ENCODE results near the gene RPL35. TPM values are rescaled to one million over a fixed set of nuclear protein-coding genes. Genes with fewer than 3 reads are reported as not detected.

The RPL35 gene
- total RNA-seq, 1 donor from 2014 or later, result 706 TPM

DNA sequence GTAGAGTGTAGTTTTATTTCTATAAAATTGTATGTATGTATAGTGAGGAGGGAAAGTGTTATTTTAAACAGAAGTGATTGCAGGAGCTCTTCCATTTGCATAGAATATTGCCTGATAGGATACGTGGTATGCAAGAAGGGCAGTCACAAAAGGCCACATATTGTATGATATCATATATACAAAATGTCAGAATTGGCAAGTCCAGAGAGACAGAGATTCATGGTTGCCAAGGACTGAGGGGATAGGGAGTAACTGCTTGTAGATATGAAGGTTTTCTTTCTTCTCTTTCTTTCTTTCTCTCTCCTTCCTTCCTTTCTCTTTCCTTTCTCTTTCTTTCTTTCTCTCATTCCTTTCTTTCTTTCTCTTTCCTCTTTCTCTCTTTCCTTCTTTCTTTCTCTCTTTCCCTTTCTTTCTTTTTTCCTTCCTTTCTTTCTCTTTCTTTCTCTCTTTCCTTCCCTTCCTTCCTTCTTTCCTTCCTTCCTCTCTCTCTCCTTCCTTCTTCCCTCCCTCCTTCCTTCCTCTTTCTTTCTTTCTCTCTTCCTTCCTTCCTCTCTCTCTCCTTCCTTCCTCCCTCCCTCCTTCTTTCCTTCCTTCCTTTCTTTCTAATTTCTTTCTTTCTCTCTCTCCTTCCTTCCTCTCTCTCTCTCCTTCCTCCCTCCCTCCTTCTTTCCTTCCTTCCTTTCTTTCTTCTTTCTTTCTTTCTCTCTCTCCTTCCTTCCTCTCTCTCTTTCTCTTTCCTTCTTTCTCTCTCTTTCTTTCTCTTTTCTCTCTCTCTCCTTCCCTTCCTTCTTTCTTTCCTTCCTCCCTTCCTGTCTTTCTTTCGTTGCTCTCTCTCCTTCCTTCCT is 33.0 kb downstream of the RPL35 start:
- Mint-ChIP-seq H3K4me3 (ENCODE audit: unreplicated experiment) (no peak overlapping the region), H3K9me3 (ENCODE audit: low read depth) (peaks cover 6% of the 10 kb centered on the region), H3K27ac (ENCODE audit: unreplicated experiment) (no peak overlapping the region), H3K36me3 (ENCODE audit: low read depth) (peaks cover 2% of the 10 kb centered on the region), H3K4me1 (ENCODE audit: low read depth) (peaks cover 18% of the 10 kb centered on the region), H3K27me3 (ENCODE audit: low read depth) (no peaks in the 10 kb centered on the region)
- TF ChIP-seq, protein P1, sequence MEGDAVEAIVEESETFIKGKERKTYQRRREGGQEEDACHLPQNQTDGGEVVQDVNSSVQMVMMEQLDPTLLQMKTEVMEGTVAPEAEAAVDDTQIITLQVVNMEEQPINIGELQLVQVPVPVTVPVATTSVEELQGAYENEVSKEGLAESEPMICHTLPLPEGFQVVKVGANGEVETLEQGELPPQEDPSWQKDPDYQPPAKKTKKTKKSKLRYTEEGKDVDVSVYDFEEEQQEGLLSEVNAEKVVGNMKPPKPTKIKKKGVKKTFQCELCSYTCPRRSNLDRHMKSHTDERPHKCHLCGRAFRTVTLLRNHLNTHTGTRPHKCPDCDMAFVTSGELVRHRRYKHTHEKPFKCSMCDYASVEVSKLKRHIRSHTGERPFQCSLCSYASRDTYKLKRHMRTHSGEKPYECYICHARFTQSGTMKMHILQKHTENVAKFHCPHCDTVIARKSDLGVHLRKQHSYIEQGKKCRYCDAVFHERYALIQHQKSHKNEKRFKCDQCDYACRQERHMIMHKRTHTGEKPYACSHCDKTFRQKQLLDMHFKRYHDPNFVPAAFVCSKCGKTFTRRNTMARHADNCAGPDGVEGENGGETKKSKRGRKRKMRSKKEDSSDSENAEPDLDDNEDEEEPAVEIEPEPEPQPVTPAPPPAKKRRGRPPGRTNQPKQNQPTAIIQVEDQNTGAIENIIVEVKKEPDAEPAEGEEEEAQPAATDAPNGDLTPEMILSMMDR (IDR thresholded peaks at IDR 0.05), result no peak
- no peak for DNase-seq (ENCODE audit: low spot score)

DNA sequence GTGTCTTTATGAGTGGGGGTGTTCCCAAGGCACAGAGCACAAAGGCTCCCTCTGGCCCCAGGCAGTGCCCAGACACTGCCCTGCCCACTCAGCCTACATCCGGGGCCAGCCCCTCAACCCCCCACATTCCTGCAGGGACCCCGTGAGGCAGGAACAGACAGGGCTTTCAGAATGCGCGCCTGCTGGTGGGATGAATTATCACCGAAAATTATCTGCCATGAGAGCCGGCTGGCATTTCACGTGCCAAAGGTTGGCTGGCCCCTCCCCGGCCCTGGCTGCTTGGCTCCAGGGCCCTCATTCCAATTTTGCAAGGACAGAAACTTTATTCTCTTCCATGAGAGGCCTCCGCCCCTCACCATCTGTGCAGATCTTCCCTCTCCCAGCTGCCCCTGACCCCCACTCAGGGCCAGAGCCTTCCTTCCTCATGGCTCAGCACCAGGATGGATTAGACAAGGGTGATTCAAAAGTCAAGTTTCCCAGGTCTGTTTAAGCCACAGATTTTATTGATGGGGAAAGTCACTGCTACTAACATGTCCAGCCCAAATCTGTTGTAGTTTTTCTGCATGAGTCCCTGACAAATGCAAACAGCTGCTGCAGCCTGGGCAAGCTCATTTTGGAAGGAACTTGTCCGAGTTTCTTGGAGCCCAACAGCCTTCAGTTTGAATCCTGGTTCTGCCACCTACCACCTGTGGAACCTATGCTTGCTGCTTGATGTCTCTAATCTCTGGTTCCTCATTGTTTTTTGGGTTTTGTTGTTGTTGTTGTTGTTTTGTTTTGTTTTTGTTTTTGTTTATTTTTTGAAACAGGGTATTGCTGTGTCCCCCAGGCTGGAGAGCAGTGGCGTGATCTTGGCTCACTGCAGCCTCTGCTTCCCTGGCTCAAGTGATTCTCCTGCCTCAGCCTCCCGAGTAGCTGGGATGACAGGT is 40.8 kb downstream of the RPL35 start:
- H3K36me3 Mint-ChIP-seq (ENCODE audit: low read depth), result no peaks in the 10 kb centered on the region
- peaks cover 2% of the 10 kb centered on the region for H3K9me3 Mint-ChIP-seq (ENCODE audit: low read depth)
- TF ChIP-seq, protein P1 (IDR thresholded peaks at IDR 0.05), result no peak
- H3K27ac Mint-ChIP-seq (ENCODE audit: unreplicated experiment), result no peak overlapping the region
- H3K4me3 Mint-ChIP-seq (ENCODE audit: unreplicated experiment), result no peak overlapping the region
- DNase-seq (ENCODE audit: low spot score), result no peak
- no peaks in the 10 kb centered on the region for H3K27me3 Mint-ChIP-seq (ENCODE audit: low read depth)
- peaks cover 15% of the 10 kb centered on the region for H3K4me1 Mint-ChIP-seq (ENCODE audit: low read depth)

DNA sequence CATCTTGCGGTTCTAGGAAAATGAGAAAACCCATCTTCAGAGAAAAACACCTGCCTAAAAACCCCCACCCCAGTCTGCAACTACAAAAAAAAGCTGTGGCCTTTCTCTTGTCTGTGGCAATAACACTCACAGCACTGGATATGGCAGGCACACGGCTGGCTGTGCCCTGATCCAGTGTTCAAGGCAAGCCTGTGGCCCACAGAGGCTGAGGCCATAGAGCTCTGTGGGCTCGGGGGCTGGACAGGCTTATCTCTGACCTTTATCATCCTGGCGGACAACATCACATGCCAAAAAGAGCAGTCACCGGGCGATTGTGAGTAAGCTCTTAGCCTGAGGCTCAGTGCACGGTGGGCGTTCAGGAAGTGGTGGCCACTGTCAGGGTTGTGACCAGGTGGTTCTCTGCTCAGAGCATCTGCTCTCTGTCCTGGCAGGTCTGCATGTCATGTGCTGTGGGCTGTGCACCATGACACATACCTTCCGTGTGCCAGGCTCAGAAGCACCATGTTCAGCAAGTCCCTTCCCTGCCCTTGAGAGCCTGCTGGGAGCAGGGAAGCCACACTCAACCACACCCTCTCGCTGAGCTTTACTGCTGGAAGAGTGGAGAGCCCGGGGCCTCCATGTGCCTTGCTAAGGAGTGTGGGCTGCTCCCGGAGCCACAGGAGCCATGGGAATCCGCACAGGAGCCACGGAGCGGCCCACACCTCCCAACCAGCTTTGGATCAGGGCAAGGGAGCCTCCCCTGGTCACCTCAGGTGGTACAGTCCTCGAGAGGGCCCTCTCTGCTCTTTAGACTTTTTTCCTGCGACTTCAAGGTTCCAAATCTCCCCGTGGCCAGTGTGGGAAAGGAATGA is 43.1 kb downstream of the RPL35 start:
- Mint-ChIP-seq H3K4me1 (ENCODE audit: low read depth) (peaks cover 23% of the 10 kb centered on the region), H3K27me3 (ENCODE audit: low read depth) (no peaks in the 10 kb centered on the region), H3K36me3 (ENCODE audit: low read depth) (no peaks in the 10 kb centered on the region), H3K27ac (ENCODE audit: unreplicated experiment) (peak overlapping the region; percentile 29), H3K4me3 (ENCODE audit: unreplicated experiment) (no peak overlapping the region), H3K9me3 (ENCODE audit: low read depth) (no peaks in the 10 kb centered on the region)
- DNase-seq (ENCODE audit: low spot score), result no peak
- TF ChIP-seq, protein P1 (IDR thresholded peaks at IDR 0.05), result no peak

DNA sequence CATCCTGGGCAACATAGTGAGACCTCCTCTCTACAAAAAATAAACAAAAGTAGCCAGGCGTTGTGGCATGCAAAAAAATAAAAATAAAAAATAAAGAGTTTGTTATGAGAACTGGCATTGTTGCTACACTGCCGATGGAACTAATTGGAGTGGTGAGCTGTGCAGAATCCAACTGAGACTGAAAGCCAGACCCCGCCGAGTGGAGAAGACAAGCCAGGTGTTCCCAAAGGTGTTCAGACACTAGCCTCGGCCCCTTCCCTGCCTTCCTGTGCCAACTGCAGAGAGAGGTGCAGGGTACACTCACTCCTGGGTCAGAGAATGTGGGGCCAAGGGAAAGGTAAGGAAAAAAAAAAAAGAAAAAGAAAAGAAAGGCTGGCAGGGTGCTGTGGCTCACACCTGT is 46.2 kb downstream of the RPL35 start:
- TF ChIP-seq, protein P1 (IDR thresholded peaks at IDR 0.05), result no peak
- H3K9me3 Mint-ChIP-seq (ENCODE audit: low read depth), result no peaks in the 10 kb centered on the region
- peaks cover 49% of the 10 kb centered on the region for H3K4me1 Mint-ChIP-seq (ENCODE audit: low read depth)

More for the DNA sequence above, 46.2 kb downstream of the RPL35 start:
- Mint-ChIP-seq H3K36me3 (ENCODE audit: low read depth) (no peaks in the 10 kb centered on the region), H3K27me3 (ENCODE audit: low read depth) (no peaks in the 10 kb centered on the region), H3K4me3 (ENCODE audit: unreplicated experiment) (no peak overlapping the region), H3K27ac (ENCODE audit: unreplicated experiment) (no peak overlapping the region)
- no peak for DNase-seq (ENCODE audit: low spot score)
